Motor neuron (in vitro differentiated cells): ENCODE data around the gene PPP1R10. TPM values are rescaled to one million over a fixed set of nuclear protein-coding genes. Genes with fewer than 3 reads are reported as not detected.
"Not testable (repeated sequence)": the region's sequence is repeated elsewhere in the genome, so short reads cannot be mapped to it uniquely, and the experiment has no call there.

Source experiments
- ATAC-seq, 8 experiments: fragments of 200-7000 bp; cut with Tn5 transposase; replicated peaks in 6 of 8; 2 replicates each; pipeline ENCODE4 v1.8.0; 2021; ENCODE audit warnings: mild to moderate bottlenecking in 8 of 8, moderate library complexity in 8 of 8
- H3K27ac ChIP-seq, 2 donors: fragments of 250-450 bp; sonication (Bioruptor Pico); 2 replicates each; pipeline ENCODE4 v1.9.0; 2021; ENCODE audit warnings: antibody characterized with exemption in 2 of 2, mild to moderate bottlenecking in 2 of 2, moderate library complexity in 1 of 2
- H3K4me1 ChIP-seq, 2 donors: fragments of 250-450 bp; sonication (Bioruptor Pico); replicated peaks in 1 of 2; 2 replicates each; pipeline ENCODE4 v1.6.1; 2021; ENCODE audit warnings: antibody characterized with exemption in 2 of 2, mild to moderate bottlenecking in 2 of 2, moderate library complexity in 1 of 2
- H3K4me3 ChIP-seq, 5 donors: fragments of 250-450 bp; sonication (Bioruptor Pico); 2 replicates each; pipeline ENCODE4 v1.9.0; 2021; ENCODE audit warnings: antibody characterized with exemption in 5 of 5, mild to moderate bottlenecking in 5 of 5, moderate library complexity in 4 of 5
- WGBS, 10 experiments: fragments of 450-650 bp; shearing (Covaris generic); methylation state at CpG; one replicate each; pipeline ENCODE4 v1.0.0; 2022; 5-methylcytosine and 5-hydroxymethylcytosine counted together
- in situ Hi-C, 9 experiments: fragments of 400-800 bp; cut with MboI; loops; one replicate each; pipeline ENCODE4 v1.15.0; 2021; ENCODE audit warnings: low sequenced_read_pairs in 9 of 9, low pct_unique_long_range_greater_than_20kb in 2 of 9; ENCODE audit not compliant: unreplicated experiment in 9 of 9
- total RNA-seq, 8 experiments: library from RNA; unstranded; fragments of 300-600 nt; gene quantifications; 2 replicates each; pipeline versions ENCODE4 v1.2.3 to v1.2.4, GENCODE V29; 2022

PPP1R10 gene
- total RNA-seq, 8 experiments from 2014 or later, result 21.2 to 126 (median 45.9) TPM

GRCh38 chr6:30601436-30601814, 15.6 kb downstream of the PPP1R10 start:
- WGBS, 10 experiments, result 20 to 100% (median 92%) methylated on average over 1 to 5 of the region's 6 CpGs; no CpG with 5 or more reads in 4 of the 10 experiments
- Histone ChIP-seq H3K4me3 (no peak overlapping the region), H3K4me1 (no peaks in the 10 kb centered on the region), H3K27ac (no peak overlapping the region)
- peak in 4 of 8 experiments; percentile 2 to 12 (median 10) for ATAC-seq
- in situ Hi-C loops, result no loop called here

GRCh38 chr6:30600451-30600961, 16.5 kb downstream of the PPP1R10 start:
- H3K4me1 ChIP-seq, result no peaks in the 10 kb centered on the region
- WGBS, 10 experiments, result 56 to 100% (median 100%) methylated on average over 1 to 8 of the region's 10 CpGs; no CpG with 5 or more reads in 3 of the 10 experiments
- in situ Hi-C loops, result no loop called here
- no peak for ATAC-seq
- H3K4me3 ChIP-seq, result no peak overlapping the region
- H3K27ac ChIP-seq, result no peak overlapping the region

- 82 to 100% (median 94%) methylated on average over 2 to 13 of the region's 13 CpGs for WGBS, 10 experiments
- ATAC-seq, result no peak
- in situ Hi-C loops, result no loop called here
- no peak overlapping the region for H3K27ac ChIP-seq
- no peak overlapping the region for H3K4me3 ChIP-seq
- H3K4me1 ChIP-seq, result no peaks in the 10 kb centered on the region
Observed at GRCh38 chr6:30599625-30600324, 17.3 kb downstream of the PPP1R10 start.

GRCh38 chr6:30598912-30599624, 18.0 kb downstream of the PPP1R10 start:
- no peak overlapping the region for H3K4me3 ChIP-seq
- in situ Hi-C loops, result no loop called here

GRCh38 chr6:30597315-30598144, 19.5 kb downstream of the PPP1R10 start:
- H3K4me1 ChIP-seq, in situ Hi-C loops, H3K4me3 ChIP-seq, H3K27ac ChIP-seq: not testable (repeated sequence)
- peak; percentile 37 to 77 (median 62) for ATAC-seq
- 31 to 94% (median 74%) methylated on average over 4 to 10 of the region's 15 CpGs; no CpG with 5 or more reads in 1 of the 10 experiments for WGBS, 10 experiments

More at GRCh38 chr6:30598912-30599624, 18.0 kb downstream of the PPP1R10 start:
- ATAC-seq, result no peak
- no peaks in the 10 kb centered on the region for H3K4me1 ChIP-seq
- 60 to 100% (median 85%) methylated on average over 1 to 11 of the region's 12 CpGs; no CpG with 5 or more reads in 2 of the 10 experiments for WGBS, 10 experiments
- H3K27ac ChIP-seq, result no peak overlapping the region

GRCh38 chr6:30592287-30592686, 24.8 kb downstream of the PPP1R10 start:
- no peak for ATAC-seq
- Histone ChIP-seq H3K4me3 (no peak overlapping the region), H3K4me1 (no peaks in the 10 kb centered on the region), H3K27ac (no peak overlapping the region)
- 88 to 100% (median 100%) methylated on average over 1 of the region's 1 CpG; no CpG with 5 or more reads in 3 of the 10 experiments for WGBS, 10 experiments
- in situ Hi-C loops, result no loop called here

- in situ Hi-C loops, result no loop called here
- Histone ChIP-seq H3K27ac (no peak overlapping the region), H3K4me1 (no peaks in the 10 kb centered on the region), H3K4me3 (no peak overlapping the region)
- ATAC-seq, result peak in 6 of 8 experiments; percentile 12 to 91 (median 28)
- 56 to 100% (median 73%) methylated on average over 1 of the region's 1 CpG; no CpG with 5 or more reads in 2 of the 10 experiments for WGBS, 10 experiments
Observed at GRCh38 chr6:30591008-30591407, 26.0 kb downstream of the PPP1R10 start.

GRCh38 chr6:30590509-30590908, 26.5 kb downstream of the PPP1R10 start:
- H3K4me3 ChIP-seq, result no peak overlapping the region
- WGBS, 10 experiments, result 20 to 100% (median 86%) methylated on average over 1 to 8 of the region's 8 CpGs; no CpG with 5 or more reads in 3 of the 10 experiments
- in situ Hi-C loops, result no loop called here
- peak in 6 of 8 experiments; percentile 14 to 26 (median 16) for ATAC-seq
- H3K27ac ChIP-seq, result no peak overlapping the region
- no peaks in the 10 kb centered on the region for H3K4me1 ChIP-seq

GRCh38 chr6:30589754-30590358, 27.2 kb downstream of the PPP1R10 start:
- peak in 3 of 8 experiments; percentile 9 to 13 (median 10) for ATAC-seq
- no peak overlapping the region for H3K27ac ChIP-seq

GRCh38 chr6:30583921-30584320, 33.1 kb downstream of the PPP1R10 start:
- WGBS, 10 experiments, result 75 to 100% (median 100%) methylated on average over 1 to 3 of the region's 5 CpGs; no CpG with 5 or more reads in 6 of the 10 experiments
- in situ Hi-C loops, result no loop called here
- H3K4me1 ChIP-seq, result no peaks in the 10 kb centered on the region
- ATAC-seq, result no peak
- no peak overlapping the region for H3K27ac ChIP-seq
- no peak overlapping the region for H3K4me3 ChIP-seq

More at GRCh38 chr6:30589754-30590358, 27.2 kb downstream of the PPP1R10 start:
- Histone ChIP-seq H3K4me1 (no peaks in the 10 kb centered on the region), H3K4me3 (no peak overlapping the region)
- 80 to 100% (median 95%) methylated on average over 2 to 8 of the region's 15 CpGs; no CpG with 5 or more reads in 4 of the 10 experiments for WGBS, 10 experiments
- in situ Hi-C loops, result no loop called here

GRCh38 chr6:30578051-30578450, 39.0 kb downstream of the PPP1R10 start:
- in situ Hi-C loops, result no loop called here
- no peak overlapping the region for H3K4me3 ChIP-seq
- ATAC-seq, result no peak

GRCh38 chr6:30573113-30573512, 43.9 kb downstream of the PPP1R10 start:
- no peak for ATAC-seq
- H3K4me3 ChIP-seq, result no peak overlapping the region
- 65 to 95% (median 81%) methylated on average over 2 to 4 of the region's 4 CpGs for WGBS, 10 experiments
- in situ Hi-C loops, result no loop called here
- H3K4me1 ChIP-seq, result peaks cover 13 to 19% of the 10 kb centered on the region in 2 donors
- H3K27ac ChIP-seq, result no peak overlapping the region

More at GRCh38 chr6:30578051-30578450, 39.0 kb downstream of the PPP1R10 start:
- 81 to 100% (median 96%) methylated on average over 1 to 8 of the region's 8 CpGs; no CpG with 5 or more reads in 3 of the 10 experiments for WGBS, 10 experiments
- peaks cover 0 to 6% of the 10 kb centered on the region in 2 donors for H3K4me1 ChIP-seq
- no peak overlapping the region for H3K27ac ChIP-seq
